ENCODE measurements around the gene SMURF1.

DNA sequence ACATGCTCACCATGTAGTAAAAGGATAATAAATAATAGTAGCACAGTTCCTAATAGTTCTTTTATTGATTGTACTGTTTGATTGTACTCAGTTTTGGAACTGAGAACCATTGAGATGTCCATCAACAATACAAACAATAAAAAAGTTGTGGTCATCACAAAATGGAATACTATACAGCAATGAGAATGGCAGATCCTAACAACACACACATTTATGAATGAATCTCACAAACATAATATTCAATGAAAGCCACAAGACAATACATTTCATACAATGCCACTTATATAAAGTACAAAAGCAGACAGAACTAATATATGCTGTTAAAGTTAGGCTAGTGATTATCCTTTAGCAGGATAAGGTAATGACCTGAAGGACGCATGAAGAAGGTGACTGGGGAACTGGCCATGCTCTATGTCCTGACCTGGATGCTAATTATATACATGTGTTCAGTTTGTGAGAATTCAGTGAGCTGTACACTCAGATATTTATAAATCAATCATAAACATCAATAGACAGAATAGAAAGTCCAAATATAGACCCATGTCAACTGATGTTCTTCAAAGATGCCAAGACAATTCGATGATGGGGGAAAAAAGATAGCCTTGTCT, 70.0 kb downstream of the SMURF1 start:
- TF ChIP-seq, protein P1, sequence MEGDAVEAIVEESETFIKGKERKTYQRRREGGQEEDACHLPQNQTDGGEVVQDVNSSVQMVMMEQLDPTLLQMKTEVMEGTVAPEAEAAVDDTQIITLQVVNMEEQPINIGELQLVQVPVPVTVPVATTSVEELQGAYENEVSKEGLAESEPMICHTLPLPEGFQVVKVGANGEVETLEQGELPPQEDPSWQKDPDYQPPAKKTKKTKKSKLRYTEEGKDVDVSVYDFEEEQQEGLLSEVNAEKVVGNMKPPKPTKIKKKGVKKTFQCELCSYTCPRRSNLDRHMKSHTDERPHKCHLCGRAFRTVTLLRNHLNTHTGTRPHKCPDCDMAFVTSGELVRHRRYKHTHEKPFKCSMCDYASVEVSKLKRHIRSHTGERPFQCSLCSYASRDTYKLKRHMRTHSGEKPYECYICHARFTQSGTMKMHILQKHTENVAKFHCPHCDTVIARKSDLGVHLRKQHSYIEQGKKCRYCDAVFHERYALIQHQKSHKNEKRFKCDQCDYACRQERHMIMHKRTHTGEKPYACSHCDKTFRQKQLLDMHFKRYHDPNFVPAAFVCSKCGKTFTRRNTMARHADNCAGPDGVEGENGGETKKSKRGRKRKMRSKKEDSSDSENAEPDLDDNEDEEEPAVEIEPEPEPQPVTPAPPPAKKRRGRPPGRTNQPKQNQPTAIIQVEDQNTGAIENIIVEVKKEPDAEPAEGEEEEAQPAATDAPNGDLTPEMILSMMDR (IDR thresholded peaks at IDR 0.05): no peak
- TF ChIP-seq POLR2A (IDR thresholded peaks at IDR 0.05) (no peak), POLR2AphosphoS5 (IDR thresholded peaks at IDR 0.05) (no peak)
